Endothelial cell of umbilical vein (primary cell): Measurements from ENCODE around the gene CIB4.

Experiments
- EZH2 ChIP-seq: IDR thresholded peaks from 2 replicates; pipeline ENCODE4 v1.6.1; 2012; ENCODE audit warnings: borderline replicate concordance, low read depth, mild to moderate bottlenecking, moderate library complexity, low read length, inconsistent platforms; ENCODE audit not compliant: severe bottlenecking
- FOS ChIP-seq: IDR thresholded peaks from 2 replicates; pipeline ENCODE4 v1.6.1; 2011; ENCODE audit warnings: mild to moderate bottlenecking, low read length, moderate library complexity, borderline replicate concordance; ENCODE audit not compliant: insufficient read depth
- JUN ChIP-seq: IDR thresholded peaks from 2 replicates; pipeline ENCODE4 v1.6.1; 2011; ENCODE audit warnings: borderline replicate concordance, low read depth; ENCODE audit not compliant: insufficient read length, insufficient read depth
- POLR2A ChIP-seq: IDR thresholded peaks from 2 replicates; pipeline ENCODE4 v1.6.1; 2012; ENCODE audit warnings: low read depth, mild to moderate bottlenecking, control low read depth, low read length
- POLR2AphosphoS5 ChIP-seq: IDR thresholded peaks from 2 replicates; pipeline ENCODE4 v1.6.1; 2012; ENCODE audit warnings: low read depth, mild to moderate bottlenecking, control low read depth, low read length, moderate library complexity; ENCODE audit not compliant: insufficient read depth
- TF ChIP-seq, protein P1 (sequence below), 2 donors: IDR thresholded peaks; 1 replicate in 1 of 2; 2 replicates in 1 of 2; pipeline ENCODE4 v1.5.1; 2011; ENCODE audit warnings: low read length in 2 of 2, mild to moderate bottlenecking in 2 of 2, moderate library complexity in 2 of 2, control low read depth in 1 of 2, inconsistent platforms in 1 of 2, low read depth in 1 of 2; ENCODE audit not compliant: insufficient read depth in 1 of 2; ENCODE audit errors: extremely low read depth in 1 of 2
- TF ChIP-seq, protein P2 (sequence below): IDR thresholded peaks from 2 replicates; pipeline ENCODE4 v1.6.1; 2011; ENCODE audit not compliant: insufficient read depth, insufficient read length

DNA sequence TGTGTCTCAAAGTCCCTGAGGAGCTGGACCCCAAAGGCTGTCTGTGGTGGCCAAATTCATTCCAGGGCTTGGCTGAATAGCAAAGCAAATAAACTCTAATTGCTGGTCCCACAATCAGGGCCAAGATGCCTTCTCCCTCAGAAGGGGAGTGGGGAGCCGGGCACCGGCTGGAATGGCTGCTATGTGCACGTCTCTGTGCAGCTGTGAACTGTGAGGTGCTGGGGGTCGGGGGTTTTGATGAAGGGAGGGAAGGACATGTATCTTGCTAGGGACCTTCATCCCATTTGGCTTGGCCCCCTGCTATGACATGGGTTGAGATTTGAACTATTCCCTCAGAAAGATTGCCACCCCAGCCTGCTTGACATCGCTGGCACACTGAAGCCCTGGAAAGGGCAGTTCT lies 60.4 kb downstream of the CIB4 start:
- TF ChIP-seq EZH2, result no peak
- TF ChIP-seq POLR2A, result no peak
- TF ChIP-seq, protein P1, sequence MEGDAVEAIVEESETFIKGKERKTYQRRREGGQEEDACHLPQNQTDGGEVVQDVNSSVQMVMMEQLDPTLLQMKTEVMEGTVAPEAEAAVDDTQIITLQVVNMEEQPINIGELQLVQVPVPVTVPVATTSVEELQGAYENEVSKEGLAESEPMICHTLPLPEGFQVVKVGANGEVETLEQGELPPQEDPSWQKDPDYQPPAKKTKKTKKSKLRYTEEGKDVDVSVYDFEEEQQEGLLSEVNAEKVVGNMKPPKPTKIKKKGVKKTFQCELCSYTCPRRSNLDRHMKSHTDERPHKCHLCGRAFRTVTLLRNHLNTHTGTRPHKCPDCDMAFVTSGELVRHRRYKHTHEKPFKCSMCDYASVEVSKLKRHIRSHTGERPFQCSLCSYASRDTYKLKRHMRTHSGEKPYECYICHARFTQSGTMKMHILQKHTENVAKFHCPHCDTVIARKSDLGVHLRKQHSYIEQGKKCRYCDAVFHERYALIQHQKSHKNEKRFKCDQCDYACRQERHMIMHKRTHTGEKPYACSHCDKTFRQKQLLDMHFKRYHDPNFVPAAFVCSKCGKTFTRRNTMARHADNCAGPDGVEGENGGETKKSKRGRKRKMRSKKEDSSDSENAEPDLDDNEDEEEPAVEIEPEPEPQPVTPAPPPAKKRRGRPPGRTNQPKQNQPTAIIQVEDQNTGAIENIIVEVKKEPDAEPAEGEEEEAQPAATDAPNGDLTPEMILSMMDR (IDR thresholded peaks at IDR 0.05; ENCODE audit: extremely low read depth in 1 of 2, insufficient read depth in 1 of 2, low read depth in 1 of 2, low read length in 2 of 2), result no peak
- TF ChIP-seq, protein P2, sequence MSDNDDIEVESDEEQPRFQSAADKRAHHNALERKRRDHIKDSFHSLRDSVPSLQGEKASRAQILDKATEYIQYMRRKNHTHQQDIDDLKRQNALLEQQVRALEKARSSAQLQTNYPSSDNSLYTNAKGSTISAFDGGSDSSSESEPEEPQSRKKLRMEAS, result no peak
- TF ChIP-seq POLR2AphosphoS5, result no peak
- TF ChIP-seq JUN, result no peak
- no peak for TF ChIP-seq FOS
